ENCODE measurements around the gene PCSK7. TPM values are rescaled to one million over a fixed set of nuclear protein-coding genes. Genes with fewer than 3 reads are reported as not detected.
A peak's percentile ranks its signal among the peaks of the same experiment; 100 is the strongest.

PCSK7 gene
- total RNA-seq, 1 donor from 2014 or later, result 14.2 TPM

DNA sequence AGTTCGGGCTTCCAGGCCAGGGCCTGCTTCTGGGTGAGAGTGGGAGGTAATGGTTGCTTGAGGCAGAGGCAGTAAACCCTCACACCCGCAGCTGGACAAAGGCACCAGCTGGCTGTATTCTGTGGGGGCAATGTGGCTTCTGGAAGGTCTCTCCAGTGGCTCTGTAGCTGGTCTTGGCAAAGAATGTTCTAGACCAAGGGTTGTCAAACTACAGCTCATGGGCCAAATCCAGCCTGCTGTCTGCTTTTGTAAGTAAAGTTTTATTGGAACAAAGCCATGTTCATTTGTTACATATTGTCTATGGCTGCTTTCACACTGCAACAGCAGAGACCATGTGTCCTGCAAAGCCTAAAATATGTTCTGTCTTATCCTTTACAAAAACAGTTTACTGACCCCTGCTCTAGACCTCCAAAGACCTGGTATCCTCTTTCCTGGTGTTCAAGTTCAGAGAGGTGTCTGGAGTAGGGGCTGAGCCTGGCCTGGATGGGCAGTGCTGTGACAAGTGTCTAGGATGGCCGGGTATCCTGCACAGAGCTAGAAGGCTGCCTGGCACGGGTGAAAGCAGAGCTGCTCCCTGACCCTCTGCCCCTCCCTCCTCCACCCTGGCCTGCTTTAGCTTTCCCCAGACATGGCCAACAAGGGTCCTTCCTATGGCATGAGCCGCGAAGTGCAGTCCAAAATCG lies 29.3 kb downstream of the PCSK7 start:
- H3K4me1 Mint-ChIP-seq, result peaks cover 36% of the 10 kb centered on the region
- TF ChIP-seq EZH2phosphoT487 (IDR thresholded peaks at IDR 0.05) (no peak), EZH2 (IDR thresholded peaks at IDR 0.05) (no peak)
- TF ChIP-seq, protein P1, sequence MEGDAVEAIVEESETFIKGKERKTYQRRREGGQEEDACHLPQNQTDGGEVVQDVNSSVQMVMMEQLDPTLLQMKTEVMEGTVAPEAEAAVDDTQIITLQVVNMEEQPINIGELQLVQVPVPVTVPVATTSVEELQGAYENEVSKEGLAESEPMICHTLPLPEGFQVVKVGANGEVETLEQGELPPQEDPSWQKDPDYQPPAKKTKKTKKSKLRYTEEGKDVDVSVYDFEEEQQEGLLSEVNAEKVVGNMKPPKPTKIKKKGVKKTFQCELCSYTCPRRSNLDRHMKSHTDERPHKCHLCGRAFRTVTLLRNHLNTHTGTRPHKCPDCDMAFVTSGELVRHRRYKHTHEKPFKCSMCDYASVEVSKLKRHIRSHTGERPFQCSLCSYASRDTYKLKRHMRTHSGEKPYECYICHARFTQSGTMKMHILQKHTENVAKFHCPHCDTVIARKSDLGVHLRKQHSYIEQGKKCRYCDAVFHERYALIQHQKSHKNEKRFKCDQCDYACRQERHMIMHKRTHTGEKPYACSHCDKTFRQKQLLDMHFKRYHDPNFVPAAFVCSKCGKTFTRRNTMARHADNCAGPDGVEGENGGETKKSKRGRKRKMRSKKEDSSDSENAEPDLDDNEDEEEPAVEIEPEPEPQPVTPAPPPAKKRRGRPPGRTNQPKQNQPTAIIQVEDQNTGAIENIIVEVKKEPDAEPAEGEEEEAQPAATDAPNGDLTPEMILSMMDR (IDR thresholded peaks at IDR 0.05), result no peak
- Histone ChIP-seq H3K36me3 (no peaks in the 10 kb centered on the region), H3K4me2 (no peak overlapping the region), H3K27me3 (no peaks in the 10 kb centered on the region), H3K9me3 (ENCODE audit: low read depth) (no peaks in the 10 kb centered on the region), H3K4me1 (peaks cover 26% of the 10 kb centered on the region), H3K79me2 (ENCODE audit: low read depth) (no peaks in the 10 kb centered on the region), H3K4me3 (no peak overlapping the region), H3K27ac (no peak overlapping the region), H3K9ac (no peak overlapping the region), H4K20me1 (ENCODE audit: low read depth) (no peaks in the 10 kb centered on the region), H2AFZ (replicated peaks) (no peak overlapping the region), H3F3A (ENCODE audit: low read depth) (peaks cover 21% of the 10 kb centered on the region)
- H3K27ac Mint-ChIP-seq, result no peak overlapping the region
- DNase-seq (ENCODE audit: low spot score), result no peak
- H3K27me3 Mint-ChIP-seq (ENCODE audit: insufficient read depth, low read depth), result no peaks in the 10 kb centered on the region
- no peak overlapping the region for H3K4me3 Mint-ChIP-seq
- no peaks in the 10 kb centered on the region for H3K9me3 Mint-ChIP-seq
- peaks cover 15% of the 10 kb centered on the region for H3K36me3 Mint-ChIP-seq

DNA sequence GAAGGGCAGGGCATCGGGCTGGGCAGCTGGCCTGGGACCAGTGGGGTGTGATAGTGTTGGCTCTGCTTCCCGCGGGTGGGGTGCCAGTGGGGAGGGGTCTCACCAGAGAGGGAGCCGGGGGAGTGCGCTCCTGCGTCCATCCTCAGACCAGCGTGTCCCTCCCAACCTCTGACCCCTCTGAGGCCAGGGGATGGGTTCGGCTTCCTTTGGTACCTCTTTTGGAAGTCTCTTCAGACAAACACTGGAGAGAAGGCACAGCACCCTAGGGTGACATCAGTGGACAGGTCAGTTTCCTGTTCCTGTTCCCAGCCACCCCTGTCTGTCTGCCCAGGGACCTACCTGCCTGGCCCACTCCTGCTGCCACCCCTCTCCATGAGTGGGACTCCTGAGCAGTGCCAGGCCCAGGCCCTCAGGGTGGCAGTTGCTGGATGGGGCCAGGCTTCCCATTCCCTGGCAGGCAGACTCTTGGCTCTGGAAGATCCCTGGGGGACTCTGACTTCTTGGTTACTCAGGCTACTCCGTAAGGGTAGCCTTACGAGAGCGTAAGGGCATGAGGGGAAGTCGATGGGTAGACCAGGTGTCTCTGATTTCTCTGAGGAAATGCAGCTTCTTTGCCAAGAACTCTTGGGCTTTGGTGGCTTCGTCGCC lies 30.1 kb downstream of the PCSK7 start:
- peaks cover 39% of the 10 kb centered on the region for H3K4me1 Mint-ChIP-seq
- peaks cover 15% of the 10 kb centered on the region for H3K36me3 Mint-ChIP-seq
- H3K79me2 ChIP-seq (ENCODE audit: low read depth), result no peaks in the 10 kb centered on the region
- no peak overlapping the region for H3K4me2 ChIP-seq
- TF ChIP-seq EZH2 (IDR thresholded peaks at IDR 0.05) (no peak), EZH2phosphoT487 (IDR thresholded peaks at IDR 0.05) (no peak)
- TF ChIP-seq, protein P1 (IDR thresholded peaks at IDR 0.05), result no peak
- no peak overlapping the region for H3K4me3 ChIP-seq
- no peak overlapping the region for H3K9ac ChIP-seq
- no peaks in the 10 kb centered on the region for H3K36me3 ChIP-seq
- H3K9me3 ChIP-seq (ENCODE audit: low read depth), result no peaks in the 10 kb centered on the region
- no peak overlapping the region for H3K27ac Mint-ChIP-seq
- no peaks in the 10 kb centered on the region for H3K9me3 Mint-ChIP-seq
- peaks cover 26% of the 10 kb centered on the region for H3F3A ChIP-seq (ENCODE audit: low read depth)
- H3K4me1 ChIP-seq, result peaks cover 27% of the 10 kb centered on the region
- H3K27me3 ChIP-seq, result no peaks in the 10 kb centered on the region
- DNase-seq (ENCODE audit: low spot score), result no peak
- no peak overlapping the region for H3K4me3 Mint-ChIP-seq
- no peaks in the 10 kb centered on the region for H4K20me1 ChIP-seq (ENCODE audit: low read depth)
- H2AFZ ChIP-seq (replicated peaks), result no peak overlapping the region
- H3K27ac ChIP-seq, result no peak overlapping the region
- H3K27me3 Mint-ChIP-seq (ENCODE audit: insufficient read depth, low read depth), result no peaks in the 10 kb centered on the region

DNA sequence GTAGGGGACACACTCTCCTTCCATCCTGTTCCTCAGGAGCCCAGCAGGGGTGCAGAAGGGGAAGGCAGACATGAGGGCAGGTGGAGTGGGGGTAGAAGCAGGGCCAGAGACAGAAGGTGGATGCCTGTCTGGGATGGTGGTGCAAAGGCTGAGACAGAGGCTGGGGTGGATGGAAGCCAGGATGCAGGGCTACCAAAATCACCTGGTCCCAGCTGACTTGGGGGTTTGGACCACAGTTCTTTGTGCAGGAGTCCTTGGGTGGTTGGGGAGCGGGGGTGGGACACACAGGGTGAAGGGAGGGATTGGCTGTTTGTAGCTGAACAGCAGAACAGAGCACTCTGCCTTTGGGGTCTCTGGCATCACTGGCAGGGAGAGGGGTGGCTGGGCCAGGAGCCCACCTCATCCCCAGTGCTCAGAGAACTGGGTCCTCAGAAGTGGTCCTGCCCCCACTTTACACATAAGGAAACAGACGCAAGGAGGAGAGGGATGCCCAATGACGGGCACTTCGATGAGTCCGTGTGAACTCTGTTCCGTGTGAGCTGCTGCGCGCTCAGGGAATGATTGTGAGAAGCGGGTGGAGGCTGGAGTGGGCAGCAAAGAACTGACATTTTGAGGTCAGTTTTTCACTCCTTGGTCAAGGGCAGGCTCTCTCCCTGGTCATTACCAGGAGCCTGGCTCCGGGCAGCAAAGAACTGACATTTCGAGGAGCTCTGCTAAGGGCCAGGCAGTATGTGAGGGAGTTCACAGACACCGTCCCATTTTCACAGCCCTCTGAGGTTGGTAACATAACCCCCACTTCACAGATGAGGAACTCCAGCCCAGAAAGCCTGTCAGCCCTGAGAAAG lies 30.8 kb downstream of the PCSK7 start:
- no peaks in the 10 kb centered on the region for H3K9me3 Mint-ChIP-seq
- H3K4me2 ChIP-seq, result no peak overlapping the region
- peaks cover 39% of the 10 kb centered on the region for H3K4me1 Mint-ChIP-seq
- peaks cover 15% of the 10 kb centered on the region for H3K36me3 Mint-ChIP-seq
- H3F3A ChIP-seq (ENCODE audit: low read depth), result peaks cover 26% of the 10 kb centered on the region
- TF ChIP-seq, protein P1 (IDR thresholded peaks at IDR 0.05), result no peak
- no peak for TF ChIP-seq EZH2phosphoT487 (IDR thresholded peaks at IDR 0.05)
- TF ChIP-seq EZH2 (IDR thresholded peaks at IDR 0.05), result no peak
- DNase-seq (ENCODE audit: low spot score), result no peak
- H3K4me1 ChIP-seq, result peaks cover 27% of the 10 kb centered on the region
- H3K36me3 ChIP-seq, result no peaks in the 10 kb centered on the region
- no peaks in the 10 kb centered on the region for H3K79me2 ChIP-seq (ENCODE audit: low read depth)
- no peak overlapping the region for H2AFZ ChIP-seq (replicated peaks)
- H4K20me1 ChIP-seq (ENCODE audit: low read depth), result no peaks in the 10 kb centered on the region
- no peaks in the 10 kb centered on the region for H3K9me3 ChIP-seq (ENCODE audit: low read depth)
- H3K27ac Mint-ChIP-seq, result peak overlapping the region; percentile 81
- H3K27me3 ChIP-seq, result no peaks in the 10 kb centered on the region
- H3K4me3 ChIP-seq, result no peak overlapping the region
- peaks cover 2% of the 10 kb centered on the region for H3K27me3 Mint-ChIP-seq (ENCODE audit: insufficient read depth, low read depth)
- peak overlapping the region; percentile 67 for H3K4me3 Mint-ChIP-seq
- H3K27ac ChIP-seq, result no peak overlapping the region
- H3K9ac ChIP-seq, result no peak overlapping the region

Measured in neural progenitor cell (in vitro differentiated cells).